ENCODE data around the gene PDX1. TPM values are rescaled to one million over a fixed set of nuclear protein-coding genes. Genes with fewer than 3 reads are reported as not detected.

PDX1 gene
- total RNA-seq, 1 experiment from 2014 or later, result not detected

GRCh38 chr13:27967736-27968315 lies 48.0 kb downstream of the PDX1 start:
- in situ Hi-C loops (cut with HindIII; ENCODE audit: low sequenced_read_pairs), result no loop called here

GRCh38 chr13:27968316-27969081 lies 48.7 kb downstream of the PDX1 start:
- DNase-seq (ENCODE audit: low spot score), result no peak
- in situ Hi-C loops (cut with HindIII; ENCODE audit: low sequenced_read_pairs), result no loop called here

More at GRCh38 chr13:27967736-27968315, 48.0 kb downstream of the PDX1 start:
- DNase-seq (ENCODE audit: low spot score), result no peak

DNA sequence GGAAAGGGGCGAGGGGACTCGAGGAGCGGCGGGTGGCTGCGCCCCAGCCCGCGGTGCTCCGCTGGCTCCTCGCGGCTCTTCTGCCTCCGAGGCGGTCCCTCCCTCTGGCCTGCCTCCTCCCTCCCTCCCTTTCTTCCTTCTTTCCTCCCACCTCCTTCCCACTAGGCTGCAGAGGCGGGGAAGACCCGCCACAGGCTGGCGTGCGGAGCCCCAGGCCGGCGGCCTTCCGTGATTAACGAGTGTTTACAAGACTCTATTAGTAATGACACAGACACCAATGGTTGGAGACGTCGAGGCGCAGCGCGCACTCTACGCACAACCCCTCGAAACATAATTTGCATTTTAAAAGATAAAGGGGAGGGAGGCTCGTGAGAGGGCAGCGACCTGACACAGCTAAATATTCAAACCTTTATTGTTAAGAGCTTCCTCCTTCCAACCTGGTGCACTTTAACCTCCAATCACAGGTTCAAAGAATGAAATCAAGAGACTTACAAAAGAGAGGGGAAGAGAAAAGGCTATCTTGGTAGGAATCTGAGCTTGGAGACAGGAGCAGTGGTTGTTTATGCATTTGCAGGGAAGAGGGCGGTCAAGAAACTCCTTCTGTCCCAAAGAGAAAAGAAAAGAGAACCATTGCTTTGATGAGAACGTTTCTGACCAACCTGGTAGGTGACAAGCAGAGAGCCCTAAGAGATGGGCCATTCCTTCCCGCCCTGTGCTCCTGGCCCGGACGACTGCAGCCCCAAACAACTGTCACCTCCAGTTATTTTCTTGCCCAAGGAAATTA lies 49.5 kb downstream of the PDX1 start, which contains the start of gene CDX2:
Gene CDX2 (minus strand): TSS at position 234 of the 784 bp plus-strand sequence. CDS start 309 bp downstream, outside the sequence.
- DNase-seq (ENCODE audit: low spot score), result no peak
- in situ Hi-C loops (cut with HindIII; ENCODE audit: low sequenced_read_pairs), result no loop called here

GRCh38 chr13:27969866-27970229 lies 50.0 kb downstream of the PDX1 start:
- no peak for DNase-seq (ENCODE audit: low spot score)
- in situ Hi-C loops (cut with HindIII; ENCODE audit: low sequenced_read_pairs), result no loop called here

GRCh38 chr13:27970382-27971235 lies 50.8 kb downstream of the PDX1 start:
- in situ Hi-C loops (cut with HindIII; ENCODE audit: low sequenced_read_pairs), result no loop called here
- no peak for DNase-seq (ENCODE audit: low spot score)

DNA sequence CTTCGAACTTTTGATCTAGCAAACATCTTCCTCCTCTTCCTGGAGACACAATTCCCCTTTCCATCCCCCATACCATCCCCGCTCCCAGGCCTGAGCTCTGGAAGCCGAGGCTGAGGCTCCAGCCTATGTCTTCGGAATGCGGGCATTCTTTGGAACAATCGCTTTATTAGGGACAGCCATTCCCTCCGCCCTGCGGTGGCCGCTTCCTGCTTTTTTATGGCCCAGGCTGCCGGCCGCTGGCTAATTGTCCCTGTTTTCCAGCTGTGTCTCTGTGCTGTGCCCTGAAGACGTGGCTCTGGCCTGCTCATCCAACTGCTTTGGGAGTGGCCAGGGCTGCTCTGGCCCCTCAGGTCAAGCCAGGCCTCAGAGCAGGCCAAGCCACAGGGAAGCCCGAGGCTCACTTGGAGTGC lies 51.4 kb downstream of the PDX1 start:
- in situ Hi-C loops (cut with HindIII; ENCODE audit: low sequenced_read_pairs), result no loop called here
- no peak for DNase-seq (ENCODE audit: low spot score)

DNA sequence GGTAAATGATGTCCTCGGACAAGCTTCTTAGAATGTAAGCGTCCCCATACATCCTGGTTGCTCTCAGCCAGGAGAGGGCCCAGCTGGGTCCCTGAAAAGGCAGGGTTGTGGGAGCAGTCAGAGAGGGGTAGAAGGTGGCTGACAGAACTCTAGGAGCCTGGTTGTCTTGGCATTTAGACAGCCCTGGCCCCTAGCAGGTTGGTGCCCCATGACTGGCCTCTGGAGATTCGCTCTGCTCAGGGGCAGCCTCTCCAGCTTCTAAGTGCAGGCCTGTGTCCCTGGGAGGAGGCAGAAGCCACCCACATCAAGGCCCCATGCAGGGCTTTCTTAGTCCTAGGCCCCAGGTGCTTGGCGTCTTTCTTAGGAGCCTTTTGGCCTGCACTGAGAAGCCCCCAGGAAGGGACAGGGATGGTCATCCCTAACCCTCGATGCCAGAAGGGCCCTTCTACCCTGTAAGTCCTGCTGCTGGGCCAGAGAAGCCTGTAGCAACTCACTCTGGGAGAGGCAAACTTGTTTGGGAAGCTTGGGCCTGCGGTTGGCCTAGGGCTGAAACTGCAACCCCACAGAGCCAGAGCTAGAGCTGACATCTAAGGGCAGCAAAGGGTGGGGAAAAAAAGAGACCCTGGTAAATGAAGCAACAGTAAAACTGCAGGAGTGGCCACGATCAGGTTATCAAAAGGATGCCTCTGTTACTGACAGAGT lies 52.1 kb downstream of the PDX1 start:
- in situ Hi-C loops (cut with HindIII; ENCODE audit: low sequenced_read_pairs), result no loop called here
- no peak for DNase-seq (ENCODE audit: low spot score)

- no peak for DNase-seq (ENCODE audit: low spot score)
- in situ Hi-C loops (cut with HindIII; ENCODE audit: low sequenced_read_pairs), result no loop called here
These were observed 52.6 kb downstream of the PDX1 start for GRCh38 chr13:27972478-27972820.

DNA sequence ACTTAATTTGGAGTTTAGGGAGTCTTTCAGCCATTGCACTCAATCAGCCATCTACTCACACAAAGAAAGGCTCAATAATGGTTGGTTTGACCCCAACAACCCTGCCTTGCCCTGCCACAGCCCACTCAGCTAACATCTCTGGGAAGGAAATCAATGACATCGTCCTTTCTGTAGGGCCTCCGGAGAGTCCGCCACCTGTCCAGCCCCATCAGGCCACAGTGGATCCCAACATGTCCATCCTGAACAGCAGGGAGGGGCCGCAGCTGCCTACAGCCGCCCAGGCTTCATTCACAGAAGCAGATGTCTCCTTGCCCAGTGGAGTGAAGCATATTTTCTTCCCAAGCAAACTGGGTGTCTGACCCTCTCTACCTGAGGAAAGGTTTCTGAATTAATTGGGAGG lies 53.5 kb downstream of the PDX1 start:
- in situ Hi-C loops (cut with HindIII; ENCODE audit: low sequenced_read_pairs), result no loop called here

DNA sequence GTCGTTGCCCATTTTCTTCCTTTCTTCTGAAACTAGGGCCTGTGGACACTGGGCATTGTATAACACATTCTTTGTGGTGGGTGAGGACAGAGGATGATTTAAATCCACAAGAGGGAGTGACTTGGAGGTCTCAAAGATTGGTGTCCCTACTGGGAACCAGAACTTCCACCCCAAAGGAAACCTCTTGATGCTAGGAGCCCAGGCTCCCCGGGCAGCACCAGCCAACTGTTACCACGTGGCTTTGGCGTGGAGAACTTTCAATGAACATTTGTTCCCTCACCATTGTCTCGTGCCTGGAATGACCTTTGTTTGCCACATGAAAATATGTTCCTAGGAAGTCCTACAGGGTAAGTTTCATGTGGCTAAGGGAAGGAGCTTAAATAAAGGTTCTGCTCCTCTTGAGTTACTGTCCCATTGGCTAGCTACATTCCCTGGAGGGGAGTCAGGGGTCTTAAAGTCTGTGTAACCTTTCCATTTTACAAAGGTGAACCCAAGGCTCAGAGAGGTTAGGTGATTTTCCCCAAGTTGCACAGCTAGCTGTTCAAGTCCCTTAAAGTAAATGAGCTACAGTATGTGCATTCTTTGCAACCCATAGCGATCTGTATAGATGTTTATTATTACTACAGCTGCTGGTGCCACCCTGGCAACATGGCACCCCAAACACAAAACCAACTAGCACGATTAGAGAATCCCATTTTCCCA lies 54.3 kb downstream of the PDX1 start:
- in situ Hi-C loops (cut with HindIII; ENCODE audit: low sequenced_read_pairs), result no loop called here
- no peak for DNase-seq (ENCODE audit: low spot score)

More for the DNA sequence above, 53.5 kb downstream of the PDX1 start:
- no peak for DNase-seq (ENCODE audit: low spot score)

Other genes with a start within 250 kb of the PDX1 start
- not detected in 2 replicates for gene GSX1, start 127.5 kb upstream of the PDX1 start, total RNA-seq (2014; rRNA removed; shearing (Covaris generic))
- gene CDX2, start 49.3 kb downstream of the PDX1 start, total RNA-seq (2014; rRNA removed; shearing (Covaris generic)), result 0.37 and 0.41 TPM in 2 replicates
- gene URAD, start 68.7 kb downstream of the PDX1 start, total RNA-seq (2014; rRNA removed; shearing (Covaris generic)), result not detected in 2 replicates
- 0.12 TPM in 1 of 2 replicates, not detected in the other for gene FLT3, start 180.6 kb downstream of the PDX1 start, total RNA-seq (2014; rRNA removed; shearing (Covaris generic))
- 11.4 and 21.3 TPM in 2 replicates for gene PAN3, start 218.5 kb downstream of the PDX1 start, total RNA-seq (2014; rRNA removed; shearing (Covaris generic))